NCI-H2171 treated with DMSO at 0.1 percent for 48 hours (cell line): ENCODE results near the gene POLL.
"Not testable (repeated sequence)": the region's sequence is repeated elsewhere in the genome, so short reads cannot be mapped to it uniquely, and the experiment has no call there.

Experiments used
- DNase-seq: peaks from one replicate; lab custom pipeline; 2025; lab: John Stamatoyannopoulos, UW

POLL gene

GRCh38 chr10:101587725-101588653 lies at the start of gene POLL, which contains the start of gene DPCD:
POLL (minus strand) TSS chr10:101588257; CDS start chr10:101587360, 897 bp downstream.
DPCD (plus strand) TSS chr10:101588321; CDS start chr10:101588337, 16 bp downstream.
- DNase-seq: peak; percentile 82

DNA sequence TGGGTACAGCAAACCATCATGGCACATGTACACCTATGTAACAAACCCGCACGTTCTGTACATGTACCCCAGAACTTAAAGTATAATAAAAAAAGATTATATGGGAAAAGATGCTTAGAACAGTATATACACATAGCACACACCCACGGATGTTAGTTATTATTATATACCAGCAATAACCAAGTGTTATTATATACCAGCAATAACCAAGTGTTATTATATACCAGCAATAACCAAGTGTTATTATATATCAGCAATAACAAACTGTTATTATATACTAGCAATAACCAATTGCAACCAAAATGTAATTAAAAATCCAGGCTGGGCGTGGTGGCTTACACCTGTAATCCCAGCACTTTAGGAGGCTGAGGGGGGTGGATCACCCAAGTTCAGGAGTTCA lies 45.5 kb upstream of the POLL start:
- DNase-seq: not testable (repeated sequence)

DNA sequence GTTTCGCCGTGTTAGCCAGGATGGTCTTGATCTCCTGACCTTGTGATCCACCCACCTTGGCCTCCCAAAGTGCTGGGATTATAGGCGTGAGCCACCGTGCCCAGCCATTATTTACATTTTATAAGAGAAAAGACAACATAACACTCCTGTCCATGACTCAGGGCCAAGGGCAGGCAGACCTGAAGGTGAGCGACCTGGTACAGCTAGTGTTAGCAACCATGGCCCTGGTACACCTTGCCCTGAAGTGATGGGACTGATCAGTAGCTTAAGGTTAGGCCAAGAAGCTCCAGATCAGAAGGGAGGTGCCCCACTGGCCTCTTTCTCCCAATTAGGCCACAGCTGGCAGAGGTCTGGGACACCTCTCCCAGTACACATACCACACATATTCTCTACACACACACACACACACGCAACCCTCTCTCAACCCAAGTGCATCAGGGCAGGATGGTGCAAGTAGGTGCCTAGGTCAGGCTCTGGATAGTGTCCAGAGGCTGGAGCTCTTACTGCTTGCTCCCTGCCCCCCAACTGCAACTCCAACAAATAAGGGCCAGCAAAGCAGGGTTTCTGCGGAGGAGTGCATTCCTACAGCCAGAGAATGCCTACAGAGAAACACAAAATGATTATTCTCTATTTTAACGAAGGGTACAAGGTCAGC lies 43.9 kb upstream of the POLL start:
- DNase-seq: no peak

DNA sequence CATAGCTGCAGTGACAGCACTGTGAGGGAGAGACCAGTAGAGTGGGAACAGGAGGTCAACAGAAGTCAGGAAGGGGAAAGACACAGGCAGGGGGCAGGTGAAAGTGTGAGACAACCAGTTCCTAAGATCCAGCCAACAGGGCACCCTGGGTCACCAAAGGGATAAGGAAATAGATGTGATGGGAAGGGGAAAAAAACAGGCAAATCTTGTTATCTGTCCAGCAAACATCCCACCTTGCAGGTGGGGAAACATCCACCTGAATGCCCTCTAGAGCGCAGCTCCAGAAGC lies 42.5 kb upstream of the POLL start:
- no peak for DNase-seq

GRCh38 chr10:101629837-101630632 lies 42.0 kb upstream of the POLL start:
- no peak for DNase-seq

DNA sequence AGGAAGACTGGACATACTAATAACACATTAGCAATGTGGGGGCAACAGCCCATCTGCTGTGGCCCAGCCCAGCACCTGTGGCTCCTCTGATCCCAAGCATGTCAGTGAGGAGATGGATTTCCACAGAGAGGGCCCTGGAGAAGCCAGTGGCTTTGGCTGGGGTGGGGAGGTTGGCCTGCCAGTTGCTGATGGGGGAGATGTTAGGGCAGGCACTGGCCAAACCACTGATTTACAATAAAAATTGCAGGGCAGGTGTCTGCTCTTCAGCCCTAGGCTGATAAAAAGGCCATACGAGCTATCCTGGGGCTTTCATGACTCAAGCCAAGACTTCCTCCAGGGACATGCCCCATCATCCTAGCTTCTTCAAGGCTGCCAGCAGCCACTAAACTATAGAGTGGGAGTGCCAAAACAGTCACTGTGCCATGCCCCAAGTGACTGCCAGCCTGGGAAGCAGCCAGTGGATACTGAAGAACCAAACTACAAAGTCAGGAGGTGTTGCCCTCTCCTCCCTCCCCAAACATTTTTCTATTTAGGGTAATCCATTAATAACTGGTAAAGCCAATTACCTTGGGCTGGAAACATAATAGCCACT lies 37.9 kb upstream of the POLL start:
- peak; percentile 14 for DNase-seq

- no peak for DNase-seq
These were observed 36.6 kb upstream of the POLL start for GRCh38 chr10:101624526-101625102.

DNA sequence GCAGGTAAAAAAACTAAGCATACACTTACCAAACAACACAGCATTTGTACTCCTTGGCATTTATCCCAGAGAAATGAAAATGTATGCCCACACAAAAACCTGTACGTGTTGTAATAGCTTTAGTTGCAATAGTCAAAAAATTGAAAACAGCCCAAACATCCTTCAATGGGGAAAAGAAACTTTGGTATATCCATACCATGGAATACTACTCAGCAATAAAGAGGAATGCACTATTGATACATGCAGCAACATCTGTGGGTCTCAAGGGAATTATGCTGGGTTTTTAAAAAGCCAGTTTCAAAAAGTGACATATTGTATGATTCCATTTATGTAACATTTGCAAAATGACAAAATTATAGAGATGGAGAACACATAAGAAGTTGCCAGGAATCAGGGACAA lies 35.5 kb upstream of the POLL start:
- no peak for DNase-seq

- DNase-seq: no peak
These were observed 31.9 kb upstream of the POLL start for GRCh38 chr10:101619983-101620382.

- DNase-seq: no peak
These were observed 30.8 kb upstream of the POLL start for GRCh38 chr10:101618871-101619270.

- DNase-seq: no peak
These were observed 29.9 kb upstream of the POLL start for GRCh38 chr10:101617824-101618568.

DNA sequence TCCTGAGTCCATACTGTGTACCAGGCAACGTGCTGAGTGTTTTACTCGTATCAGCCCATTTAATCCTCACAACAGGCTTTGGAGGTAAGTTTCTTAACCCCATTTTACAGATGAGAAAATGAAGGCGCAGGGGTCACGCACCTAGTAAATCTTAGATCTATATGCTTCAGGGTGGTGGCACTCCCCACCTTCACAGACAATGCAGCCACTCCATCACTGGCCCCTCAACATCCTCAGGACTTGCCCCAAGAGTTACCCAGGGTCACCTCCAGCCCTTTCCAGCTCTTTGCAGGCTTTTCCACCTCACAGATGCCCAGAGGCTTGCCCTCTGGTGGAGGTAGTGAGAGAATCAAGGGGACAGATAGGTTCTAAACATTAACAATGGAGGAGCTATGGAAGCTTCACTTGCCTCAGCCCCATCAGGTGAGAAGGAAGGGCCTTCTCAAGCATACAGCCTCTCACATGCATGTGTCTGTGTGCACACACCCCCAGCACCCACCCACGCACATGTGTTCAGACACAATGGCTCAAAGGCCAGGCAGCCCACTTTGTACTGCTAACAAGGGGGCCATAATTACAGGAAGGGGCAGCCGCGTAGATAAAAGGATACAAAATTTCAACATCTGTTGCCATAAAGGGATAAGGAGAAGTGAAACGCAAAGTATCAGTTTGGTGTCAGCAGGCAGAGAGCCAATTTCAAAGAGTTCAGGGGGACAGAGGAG lies 29.2 kb upstream of the POLL start:
- no peak for DNase-seq

- no peak for DNase-seq
These were observed 28.5 kb upstream of the POLL start for GRCh38 chr10:101616415-101617101.

DNA sequence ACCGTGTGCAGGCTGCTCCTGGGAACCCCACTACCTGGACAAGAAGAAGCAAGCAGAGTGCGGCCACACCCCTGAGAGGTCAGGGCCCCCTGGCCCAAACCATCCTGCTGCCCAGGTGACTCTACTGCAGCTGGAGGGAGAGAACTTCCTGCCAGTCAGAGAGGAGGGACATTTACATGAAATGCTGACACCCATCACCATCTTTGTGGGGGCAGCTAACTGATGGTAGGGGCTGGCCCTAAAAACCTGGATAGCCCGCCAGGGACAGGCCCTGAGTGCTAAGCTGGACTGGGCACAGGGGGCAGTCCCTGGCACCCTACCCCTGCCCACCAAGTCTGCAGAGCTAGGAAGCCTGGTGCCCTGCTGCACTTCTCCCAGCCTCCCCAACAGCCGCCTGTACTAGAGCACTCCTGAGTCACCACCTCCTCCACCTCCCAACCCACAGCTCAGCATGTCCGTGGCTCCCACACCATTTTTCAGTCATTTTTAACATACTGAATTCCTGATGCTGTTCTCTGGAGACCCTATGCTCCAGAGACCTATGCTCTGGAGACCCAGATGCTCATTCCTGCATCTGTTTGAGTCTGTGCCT lies 27.6 kb upstream of the POLL start:
- no peak for DNase-seq

DNA sequence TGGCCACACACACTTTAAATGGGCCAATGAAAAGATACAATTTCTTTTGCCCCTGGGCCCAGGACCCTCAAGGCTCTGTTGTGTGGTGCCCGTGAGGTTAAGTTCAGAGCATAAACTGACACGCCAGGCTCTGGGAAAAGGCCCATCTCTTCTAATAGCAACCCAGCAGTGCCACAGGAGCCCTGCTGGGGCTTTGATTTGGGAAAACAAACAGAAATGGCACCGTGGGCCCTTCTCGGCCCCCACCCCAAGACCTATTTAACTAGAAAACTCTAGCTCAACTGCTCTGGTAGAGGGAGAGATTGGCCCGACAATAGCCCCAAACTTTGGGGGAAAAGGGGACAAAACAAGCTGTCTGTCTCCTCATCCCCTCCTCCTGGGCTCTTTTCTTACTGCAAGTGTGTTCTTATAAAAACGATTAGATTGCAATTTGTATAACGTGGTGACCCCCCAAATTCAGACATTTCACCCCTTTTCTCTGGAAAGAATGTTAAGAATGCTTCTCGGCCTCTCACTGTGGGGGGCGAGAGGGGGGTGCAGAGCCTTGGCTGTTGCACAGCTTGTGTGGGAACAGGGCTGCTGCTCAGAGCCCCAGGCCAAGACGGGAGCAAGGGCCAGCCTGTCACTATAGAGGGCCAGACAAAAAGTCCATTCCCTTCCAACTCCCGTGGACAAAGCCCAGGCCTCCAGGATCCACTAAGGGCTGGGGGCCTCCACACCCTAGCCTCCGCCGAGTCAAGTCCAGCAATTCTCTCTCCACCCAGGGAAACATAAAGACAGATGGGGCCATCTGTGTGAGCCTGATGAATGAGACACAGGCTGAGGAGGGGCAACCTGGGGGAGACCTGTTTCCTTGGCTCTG lies 26.8 kb upstream of the POLL start:
- DNase-seq: no peak

DNA sequence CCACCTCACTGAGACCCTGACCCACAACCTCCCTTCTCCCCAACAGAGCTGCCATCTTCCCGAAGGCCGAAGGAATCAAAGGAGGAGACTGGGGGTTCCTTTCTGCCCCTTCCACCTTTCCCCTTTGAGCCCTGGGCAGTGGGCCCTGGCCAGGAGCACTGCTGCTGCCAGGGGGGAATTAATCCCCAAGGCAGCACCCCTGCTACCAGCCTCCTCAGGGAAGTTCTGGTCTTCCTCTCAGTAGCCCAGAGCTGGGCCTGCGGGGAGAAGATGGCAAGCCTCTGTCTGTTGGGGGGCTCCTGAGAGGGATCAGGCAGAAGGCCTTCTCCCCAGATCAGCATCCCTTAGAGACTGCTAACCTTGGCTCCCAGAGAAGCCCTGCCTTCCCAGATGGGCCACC lies 25.6 kb upstream of the POLL start:
- DNase-seq: no peak

DNA sequence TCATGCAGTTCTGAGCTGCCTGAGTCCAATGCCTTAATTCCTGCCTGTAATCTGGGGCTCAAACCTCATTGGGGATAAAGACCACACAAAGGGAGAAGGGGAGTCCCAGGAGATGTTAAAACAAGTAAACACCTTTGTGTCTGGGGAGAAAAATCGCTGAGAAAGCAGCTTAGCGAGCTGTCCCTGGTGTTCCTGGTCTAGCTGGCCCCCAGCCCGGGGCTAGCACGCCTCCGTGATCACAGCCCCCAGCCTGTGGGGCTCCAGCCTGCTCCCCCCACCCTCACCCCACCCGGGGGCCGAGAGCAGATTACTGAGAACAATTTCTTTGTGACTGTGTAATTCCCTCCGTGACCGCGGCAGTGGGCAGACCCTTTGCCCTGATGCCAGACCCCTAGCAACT lies 24.8 kb upstream of the POLL start:
- DNase-seq: no peak

GRCh38 chr10:101612086-101612485 lies 24.0 kb upstream of the POLL start:
- no peak for DNase-seq
